ENCODE data around the gene KRT81.

Gene KRT81

DNA sequence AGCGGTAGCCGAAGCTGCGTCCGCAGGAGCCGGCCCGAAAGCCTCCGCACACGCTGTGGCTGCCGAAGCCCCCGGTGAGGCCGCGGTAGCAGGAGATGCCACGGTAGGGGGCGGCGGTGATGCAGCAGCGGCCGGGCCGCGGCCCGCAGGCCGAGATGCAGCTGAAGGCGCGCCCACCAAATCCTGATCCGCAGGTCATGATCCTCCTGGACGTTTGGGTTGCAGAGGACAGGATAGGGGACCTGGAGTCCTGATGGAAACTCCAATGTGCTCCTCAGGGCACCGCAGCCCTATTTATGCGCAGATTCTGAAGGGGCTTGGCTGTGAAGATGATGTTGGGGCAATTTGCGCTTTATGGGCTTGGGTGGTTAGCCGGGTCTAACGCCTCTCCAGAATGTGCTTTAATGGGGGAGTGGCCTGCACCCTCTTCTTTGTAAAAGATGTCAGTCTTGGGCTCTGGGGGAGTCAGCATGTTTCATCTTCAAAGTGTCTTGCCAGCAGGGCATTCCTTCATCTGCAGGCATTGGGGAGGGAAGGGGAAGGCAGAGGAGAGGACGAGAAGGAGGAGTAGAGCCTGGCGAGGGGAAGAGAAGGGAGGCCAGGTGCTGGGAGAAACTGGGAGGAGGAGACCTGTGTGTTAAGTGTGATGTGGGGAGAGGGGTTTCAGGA, at the start of gene KRT81:
Gene KRT81, minus strand, starts transcription at position 268 of the 669 bp plus-strand sequence. Its CDS starts 69 bp downstream, at position 199.
- DNase-seq (ENCODE audit: low read depth) = no peak

DNA sequence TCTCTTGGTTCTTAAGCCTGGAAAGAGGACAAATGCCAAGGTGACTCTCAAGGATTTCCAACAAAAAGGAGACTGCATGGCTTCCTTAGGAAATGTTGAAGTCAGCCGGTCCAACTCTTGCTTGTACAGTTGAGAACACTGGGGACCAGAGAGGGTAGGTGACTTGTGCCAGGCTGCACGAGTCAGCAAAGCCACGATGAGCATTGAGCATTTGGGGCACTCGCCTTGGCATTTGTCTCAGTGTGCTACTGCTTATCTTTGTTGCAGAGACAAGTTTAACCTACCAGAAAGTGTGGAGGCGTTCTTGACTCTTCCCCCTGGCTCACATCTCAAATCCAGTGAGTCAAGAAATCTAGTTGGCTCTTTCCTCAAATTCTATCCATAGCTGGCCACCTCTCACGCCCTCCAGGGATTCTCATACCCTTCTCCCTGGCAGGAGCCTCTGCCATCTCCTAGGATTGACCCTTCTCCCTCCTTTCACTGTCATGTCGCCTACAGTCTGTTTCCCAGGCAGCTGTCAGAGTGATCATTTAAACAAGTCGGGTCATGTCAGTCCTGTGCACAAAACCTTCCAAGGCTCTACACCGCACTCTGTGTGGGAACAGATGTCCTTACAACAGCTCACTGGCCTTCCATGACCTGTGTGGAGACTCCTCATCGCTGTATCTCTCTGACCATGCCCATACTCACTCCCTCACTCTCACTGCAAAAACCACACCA, 47.1 kb upstream of the KRT81 start:
- DNase-seq (ENCODE audit: low read depth) = no peak

- no peak for DNase-seq (ENCODE audit: low read depth)
Observed at GRCh38 chr12:52337054-52337453, 45.7 kb upstream of the KRT81 start.

DNA sequence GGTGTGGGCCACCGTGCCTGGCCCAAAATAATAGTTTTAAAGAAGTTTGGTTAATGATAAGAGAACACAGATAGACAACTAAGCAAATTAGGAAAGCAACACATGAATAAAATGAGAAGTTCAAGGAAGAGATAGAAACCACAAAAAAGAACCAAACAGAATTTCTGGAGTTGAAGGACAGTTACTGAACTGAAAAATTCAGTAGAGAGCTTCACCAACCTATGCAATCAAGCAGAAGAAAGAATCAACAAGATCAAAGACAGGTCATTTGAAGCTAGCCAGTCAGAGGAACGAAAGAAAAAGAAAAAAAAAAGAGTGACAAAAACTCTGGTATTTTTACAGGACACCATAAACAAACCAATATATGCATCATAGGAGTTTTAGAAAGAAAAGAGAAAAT, 45.3 kb upstream of the KRT81 start:
- no peak for DNase-seq (ENCODE audit: low read depth)

- no peak for DNase-seq (ENCODE audit: low read depth)
Observed at GRCh38 chr12:52335598-52336262, 44.4 kb upstream of the KRT81 start.

- DNase-seq (ENCODE audit: low read depth) = no peak
Observed at GRCh38 chr12:52334185-52334584, 42.9 kb upstream of the KRT81 start.

DNA sequence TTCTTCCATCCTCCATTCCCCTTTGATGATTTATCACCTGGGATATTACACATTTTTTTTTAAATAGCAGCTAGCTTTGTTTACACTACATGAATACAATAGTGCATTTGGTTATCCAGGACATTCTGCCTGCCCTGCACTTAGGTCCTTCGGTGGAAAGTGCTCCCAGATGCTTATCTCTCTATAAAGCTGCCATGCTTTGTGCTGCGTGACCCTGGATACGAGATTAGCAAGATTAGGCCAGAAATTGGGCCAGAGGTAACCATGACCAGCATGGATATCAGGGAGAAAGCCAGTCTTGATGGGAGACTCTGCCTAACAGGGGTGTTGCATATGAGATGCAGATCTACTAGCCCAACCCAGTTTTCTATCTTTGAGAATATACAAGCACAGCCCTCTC, 42.0 kb upstream of the KRT81 start:
- DNase-seq (ENCODE audit: low read depth) = no peak

GRCh38 chr12:52332381-52332780, 41.0 kb upstream of the KRT81 start:
- no peak for DNase-seq (ENCODE audit: low read depth)

- no peak for DNase-seq (ENCODE audit: low read depth)
Observed at GRCh38 chr12:52331833-52332232, 40.5 kb upstream of the KRT81 start.

GRCh38 chr12:52331039-52331438, 39.7 kb upstream of the KRT81 start:
- no peak for DNase-seq (ENCODE audit: low read depth)

DNA sequence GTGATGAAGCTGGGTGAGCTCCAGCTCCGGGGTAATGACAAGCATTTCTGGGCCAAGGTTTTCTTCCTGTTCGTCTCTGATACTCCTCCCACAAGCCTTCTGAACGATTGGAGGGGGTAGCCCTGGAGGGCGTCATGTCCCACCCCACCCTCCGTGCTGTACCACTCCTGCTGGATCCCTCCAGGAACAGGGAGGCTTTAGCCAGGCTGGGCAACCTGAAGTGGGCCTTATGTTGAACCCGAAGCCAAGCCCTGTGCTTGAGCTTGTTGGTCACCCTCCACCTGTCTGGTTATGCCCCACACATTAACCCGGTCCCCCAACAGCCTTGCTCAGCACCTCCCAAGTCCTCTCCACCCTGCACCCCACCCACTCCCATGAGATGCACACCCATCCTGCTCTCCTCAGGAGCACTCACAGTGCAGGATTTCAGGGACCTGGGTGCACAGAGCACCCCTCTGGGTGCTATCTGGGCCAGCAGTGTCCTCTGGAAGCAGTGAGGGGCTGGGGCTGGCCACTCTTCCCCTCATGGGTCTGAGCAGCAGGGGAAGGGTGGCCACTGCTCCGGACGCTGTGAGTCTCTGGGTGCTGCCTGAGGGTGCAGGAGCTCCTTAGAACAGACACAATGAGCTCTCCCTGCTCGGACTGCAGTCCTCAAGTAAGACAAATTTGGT, 36.6 kb upstream of the KRT81 start:
- no peak for DNase-seq (ENCODE audit: low read depth)

GRCh38 chr12:52327052-52327829, 35.9 kb upstream of the KRT81 start:
- peak; percentile 83 for DNase-seq (ENCODE audit: low read depth)

DNA sequence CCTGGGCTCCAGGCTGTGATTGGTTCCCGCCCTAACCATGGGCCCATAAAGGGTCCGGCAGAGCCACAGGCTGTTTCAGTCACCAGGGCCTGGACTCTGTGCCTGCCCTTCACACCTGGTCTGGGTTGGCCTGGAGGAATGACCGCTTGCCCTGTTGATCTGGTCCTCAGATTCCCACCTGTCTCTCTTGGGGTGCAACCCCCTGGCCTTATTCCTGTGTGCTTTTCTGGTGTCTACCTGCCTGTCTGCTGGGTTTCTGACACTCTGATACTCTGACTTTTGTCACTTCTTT, 32.8 kb upstream of the KRT81 start:
- no peak for DNase-seq (ENCODE audit: low read depth)

DNA sequence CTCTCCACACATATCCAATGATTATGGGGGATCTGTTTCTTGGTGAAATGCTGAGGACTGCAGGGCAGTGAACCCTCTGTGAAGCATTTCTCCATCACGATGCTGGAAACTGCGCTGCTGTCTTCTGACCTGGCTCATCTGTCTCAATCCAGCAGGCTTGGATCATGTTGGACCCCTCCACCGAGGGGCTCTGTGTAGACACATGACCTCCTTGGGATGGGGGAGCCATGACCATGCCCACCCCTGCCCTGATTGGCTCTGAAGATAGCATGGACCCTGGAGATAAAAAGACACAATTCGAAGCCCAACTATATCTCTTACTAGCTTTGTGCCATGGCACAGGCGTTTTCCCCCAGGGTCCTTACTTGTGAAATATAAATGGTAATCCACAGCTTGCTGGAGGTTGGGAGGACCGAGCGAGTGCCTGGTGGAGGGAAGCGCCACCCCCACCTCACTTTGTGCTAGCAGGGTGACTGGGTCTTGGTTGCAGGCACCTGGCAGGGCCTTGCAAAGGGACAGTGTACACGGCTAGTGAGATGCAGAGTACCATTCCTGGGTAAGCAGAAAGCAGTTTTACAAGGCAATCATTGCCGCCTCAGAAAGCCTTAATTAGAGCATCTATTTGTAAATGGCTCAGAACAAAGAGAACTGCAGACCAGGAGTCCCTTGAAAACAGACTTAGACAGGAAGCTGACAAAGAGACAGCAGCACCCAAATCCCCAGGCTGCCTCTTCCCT, 32.2 kb upstream of the KRT81 start:
- no peak for DNase-seq (ENCODE audit: low read depth)

- no peak for DNase-seq (ENCODE audit: low read depth)
Observed at GRCh38 chr12:52323001-52323400, 31.7 kb upstream of the KRT81 start.

GRCh38 chr12:52322069-52322468, 30.7 kb upstream of the KRT81 start:
- DNase-seq (ENCODE audit: low read depth) = no peak

DNA sequence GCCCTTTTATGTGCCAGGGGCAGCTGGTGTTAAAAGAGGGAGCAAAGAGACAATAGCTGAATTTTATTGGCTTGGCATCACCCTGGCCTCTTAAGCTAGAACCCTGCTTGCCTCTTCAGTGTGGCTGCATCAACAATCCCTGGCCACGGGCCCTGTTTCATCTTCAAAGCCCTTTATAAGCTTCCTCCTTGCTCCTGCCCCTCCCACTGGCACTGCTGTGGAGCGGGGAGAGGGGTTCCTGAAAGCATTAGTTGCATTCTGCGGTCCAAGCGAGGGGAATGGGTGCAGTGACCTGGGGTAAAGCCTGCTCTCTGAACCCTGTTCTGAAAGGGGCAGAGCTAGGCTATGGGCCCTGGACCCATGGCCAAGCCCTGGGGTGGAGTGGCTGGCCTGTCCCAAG, 30.1 kb upstream of the KRT81 start:
- no peak for DNase-seq (ENCODE audit: low read depth)

- no peak for DNase-seq (ENCODE audit: low read depth)
Observed at GRCh38 chr12:52320784-52321400, 29.6 kb upstream of the KRT81 start, which contains the start of gene KRT83. TSS of gene KRT83 (minus strand) at chr12:52321398. CDS start at chr12:52321335, 63 bp downstream.

GRCh38 chr12:52319097-52319496, 27.8 kb upstream of the KRT81 start:
- no peak for DNase-seq (ENCODE audit: low read depth)

GRCh38 chr12:52318241-52318990, 27.1 kb upstream of the KRT81 start:
- no peak for DNase-seq (ENCODE audit: low read depth)

Measured in stromal cell of bone marrow (primary cell).